ENCODE measurements around the gene AATK.

The AATK gene

GRCh38 chr17:81124377-81124776, 41.6 kb downstream of the AATK start:
- no peak for DNase-seq

GRCh38 chr17:81123052-81124048, 42.7 kb downstream of the AATK start:
- no peak for DNase-seq

- DNase-seq = no peak
Observed at GRCh38 chr17:81121841-81122733, 43.9 kb downstream of the AATK start.

- DNase-seq = no peak
Observed at GRCh38 chr17:81120695-81121621, 45.1 kb downstream of the AATK start.

GRCh38 chr17:81120149-81120484, 45.9 kb downstream of the AATK start:
- no peak for DNase-seq

- peak; percentile 86 for DNase-seq
Observed at GRCh38 chr17:81119223-81120148, 46.5 kb downstream of the AATK start.

- DNase-seq = peak; percentile 21
Observed at GRCh38 chr17:81118308-81119221, 47.5 kb downstream of the AATK start.

- DNase-seq = peak; percentile 45
Observed at GRCh38 chr17:81117672-81118198, 48.3 kb downstream of the AATK start.

- no peak for DNase-seq
Observed at GRCh38 chr17:81116704-81117103, 49.3 kb downstream of the AATK start.

GRCh38 chr17:81115749-81116464, 50.1 kb downstream of the AATK start:
- DNase-seq = no peak

- no peak for DNase-seq
Observed at GRCh38 chr17:81115219-81115618, 50.8 kb downstream of the AATK start.

GRCh38 chr17:81114351-81115093, 51.5 kb downstream of the AATK start:
- no peak for DNase-seq

- DNase-seq = no peak
Observed at GRCh38 chr17:81113158-81113724, 52.8 kb downstream of the AATK start.

GRCh38 chr17:81112450-81112849, 53.6 kb downstream of the AATK start:
- DNase-seq = no peak

- no peak for DNase-seq
Observed at GRCh38 chr17:81111066-81111465, 55.0 kb downstream of the AATK start.

- no peak for DNase-seq
Observed at GRCh38 chr17:81110488-81111040, 55.5 kb downstream of the AATK start.

- peak; percentile 35 for DNase-seq
Observed at GRCh38 chr17:81109957-81110356, 56.1 kb downstream of the AATK start.

- no peak for DNase-seq
Observed at GRCh38 chr17:81108220-81108619, 57.8 kb downstream of the AATK start.
